HepG2 (cell line): ENCODE measurements around the gene BRD8. TPM values are rescaled to one million over a fixed set of nuclear protein-coding genes. Genes with fewer than 3 reads are reported as not detected.
A peak's percentile ranks its signal among the peaks of the same experiment; 100 is the strongest.

Experiments used
- HNRNPK ChIP-seq: fragments of 200-400 bp; formaldehyde crosslinking; IDR thresholded peaks from 2 replicates; pipeline ENCODE4 v1.6.1; 2018; ENCODE audit warnings: low read length, low read depth, moderate library complexity, mild to moderate bottlenecking; ENCODE audit not compliant: poor library complexity, severe bottlenecking
- ZSCAN21 ChIP-seq: sonication (generic); formaldehyde crosslinking; IDR thresholded peaks from 2 replicates; pipeline ENCODE4 v1.8.0; 2022; ENCODE audit warnings: mild to moderate bottlenecking, missing genetic modification reagents, moderate library complexity, borderline replicate concordance
- polyA plus RNA-seq, 8 experiments: library from polyadenylated mRNA; depleted of rRNA in 3 of 8; stranded (reverse) in 7 of 8; unstranded in 1 of 8; fragments of >200 nt; fragmentation: Illumina TruSeq in 4 of 8; extraction: Trizol in 4 of 8; gene quantifications; 2 replicates each; pipeline versions ENCODE4 v1.2.1 to v1.2.3, GENCODE V29; 2011 to 2016; ENCODE audit warnings: low read depth in 4 of 8, missing spikeins in 1 of 8, mixed read lengths in 1 of 8; ENCODE audit not compliant: insufficient read depth in 1 of 8
- total RNA-seq, 5 experiments: library from RNA; depleted of rRNA; stranded (reverse); fragments of >200 nt; fragmentation: Illumina TruSeq; extraction: Trizol; gene quantifications; 2 replicates each; pipeline ENCODE4 v1.2.3, GENCODE V29; 2016; ENCODE audit warnings: low read depth in 1 of 5
- TF ChIP-seq, protein P1 (sequence below), 2 experiments: sonication (generic) in 1 of 2; formaldehyde crosslinking in 1 of 2; IDR thresholded peaks; 2 replicates each; pipeline versions ENCODE4 v1.6.1 to v1.9.0; 2014 to 2022; ENCODE audit warnings: antibody characterized with exemption in 1 of 2, borderline replicate concordance in 1 of 2, inconsistent platforms in 1 of 2, low read depth in 1 of 2, missing genetic modification reagents in 1 of 2
- TF ChIP-seq, protein P2 (sequence below): sonication (generic); formaldehyde crosslinking; IDR thresholded peaks from 2 replicates; pipeline ENCODE4 v1.8.0; 2022; ENCODE audit warnings: low read depth, missing genetic modification reagents
- TF ChIP-seq, protein P3 (sequence below): sonication (generic); formaldehyde crosslinking; IDR thresholded peaks from 2 replicates; pipeline ENCODE4 v1.4.0; 2020; ENCODE audit warnings: missing genetic modification reagents, borderline replicate concordance
- TF ChIP-seq, protein P4 (sequence below): sonication (generic); formaldehyde crosslinking; IDR thresholded peaks from 2 replicates; pipeline ENCODE4 v1.5.0; 2020; ENCODE audit warnings: mild to moderate bottlenecking, missing genetic modification reagents
- TF ChIP-seq, protein P5 (sequence below): sonication (generic); formaldehyde crosslinking; IDR thresholded peaks from 2 replicates; pipeline ENCODE4 v1.4.0; 2020; ENCODE audit warnings: missing genetic modification reagents

Gene BRD8
- total and polyA plus RNA-seq, 2 of the 13 experiments (the other 11 are each of a cell fraction or from before 2014, with no cell fraction given) = 62.5 to 71.1 TPM

DNA sequence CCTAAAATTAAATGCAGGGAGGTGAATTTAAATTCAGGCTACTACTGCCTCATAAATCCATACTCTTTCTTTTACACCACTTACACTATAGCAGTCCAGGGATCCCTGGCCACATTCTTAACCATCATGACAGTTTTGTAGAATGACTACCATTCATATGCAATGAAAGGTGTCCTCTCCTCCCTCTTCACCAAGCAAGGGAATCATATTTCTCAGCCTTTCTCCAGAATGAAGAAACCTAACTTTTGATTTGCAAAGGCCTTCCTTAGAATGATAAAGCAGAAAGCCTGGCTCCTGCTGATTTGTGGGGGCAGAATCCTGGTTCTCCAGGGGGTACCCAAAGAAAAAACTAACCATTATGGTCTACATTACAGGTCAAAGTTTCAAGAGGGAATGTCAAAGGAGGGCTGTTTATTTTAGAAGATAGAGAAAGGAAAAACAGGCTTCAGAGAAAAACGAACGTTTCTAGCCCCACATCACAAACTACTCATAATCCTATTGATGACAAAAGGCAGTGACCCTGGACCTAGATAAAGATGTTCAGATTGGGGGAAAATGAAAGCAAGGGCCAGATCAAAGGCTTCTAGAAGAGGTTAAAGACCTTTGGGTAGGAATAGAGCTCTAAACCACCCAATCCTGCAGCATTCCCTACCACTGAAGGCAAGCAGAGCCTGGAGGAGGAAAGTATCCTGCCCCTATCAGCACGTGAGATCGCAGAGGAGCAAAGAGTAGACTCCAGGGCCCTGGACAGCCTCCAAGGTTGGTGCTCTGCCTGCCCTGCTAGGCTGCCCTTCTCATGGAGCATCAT is 83.1 kb downstream of the BRD8 start (continued):
- TF ChIP-seq, protein P1, sequence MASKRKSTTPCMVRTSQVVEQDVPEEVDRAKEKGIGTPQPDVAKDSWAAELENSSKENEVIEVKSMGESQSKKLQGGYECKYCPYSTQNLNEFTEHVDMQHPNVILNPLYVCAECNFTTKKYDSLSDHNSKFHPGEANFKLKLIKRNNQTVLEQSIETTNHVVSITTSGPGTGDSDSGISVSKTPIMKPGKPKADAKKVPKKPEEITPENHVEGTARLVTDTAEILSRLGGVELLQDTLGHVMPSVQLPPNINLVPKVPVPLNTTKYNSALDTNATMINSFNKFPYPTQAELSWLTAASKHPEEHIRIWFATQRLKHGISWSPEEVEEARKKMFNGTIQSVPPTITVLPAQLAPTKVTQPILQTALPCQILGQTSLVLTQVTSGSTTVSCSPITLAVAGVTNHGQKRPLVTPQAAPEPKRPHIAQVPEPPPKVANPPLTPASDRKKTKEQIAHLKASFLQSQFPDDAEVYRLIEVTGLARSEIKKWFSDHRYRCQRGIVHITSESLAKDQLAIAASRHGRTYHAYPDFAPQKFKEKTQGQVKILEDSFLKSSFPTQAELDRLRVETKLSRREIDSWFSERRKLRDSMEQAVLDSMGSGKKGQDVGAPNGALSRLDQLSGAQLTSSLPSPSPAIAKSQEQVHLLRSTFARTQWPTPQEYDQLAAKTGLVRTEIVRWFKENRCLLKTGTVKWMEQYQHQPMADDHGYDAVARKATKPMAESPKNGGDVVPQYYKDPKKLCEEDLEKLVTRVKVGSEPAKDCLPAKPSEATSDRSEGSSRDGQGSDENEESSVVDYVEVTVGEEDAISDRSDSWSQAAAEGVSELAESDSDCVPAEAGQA (IDR thresholded peaks at IDR 0.05; ENCODE audit: low read depth) = no peak
- TF ChIP-seq, protein P1 (CRISPR knock-in tag; IDR thresholded peaks at IDR 0.05; ENCODE audit: borderline replicate concordance) = no peak
- no peak for TF ChIP-seq HNRNPK
- TF ChIP-seq, protein P2, sequence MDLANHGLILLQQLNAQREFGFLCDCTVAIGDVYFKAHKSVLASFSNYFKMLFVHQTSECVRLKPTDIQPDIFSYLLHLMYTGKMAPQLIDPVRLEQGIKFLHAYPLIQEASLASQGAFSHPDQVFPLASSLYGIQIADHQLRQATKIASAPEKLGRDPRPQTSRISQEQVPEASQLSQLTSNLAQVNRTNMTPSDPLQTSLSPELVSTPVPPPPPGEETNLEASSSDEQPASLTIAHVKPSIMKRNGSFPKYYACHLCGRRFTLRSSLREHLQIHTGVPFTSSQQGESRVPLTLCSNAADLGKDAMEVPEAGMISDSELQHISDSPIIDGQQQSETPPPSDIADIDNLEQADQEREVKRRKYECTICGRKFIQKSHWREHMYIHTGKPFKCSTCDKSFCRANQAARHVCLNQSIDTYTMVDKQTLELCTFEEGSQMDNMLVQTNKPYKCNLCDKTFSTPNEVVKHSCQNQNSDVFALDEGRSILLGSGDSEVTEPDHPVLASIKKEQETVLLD (CRISPR knock-in tag) = no peak
- TF ChIP-seq, protein P3, sequence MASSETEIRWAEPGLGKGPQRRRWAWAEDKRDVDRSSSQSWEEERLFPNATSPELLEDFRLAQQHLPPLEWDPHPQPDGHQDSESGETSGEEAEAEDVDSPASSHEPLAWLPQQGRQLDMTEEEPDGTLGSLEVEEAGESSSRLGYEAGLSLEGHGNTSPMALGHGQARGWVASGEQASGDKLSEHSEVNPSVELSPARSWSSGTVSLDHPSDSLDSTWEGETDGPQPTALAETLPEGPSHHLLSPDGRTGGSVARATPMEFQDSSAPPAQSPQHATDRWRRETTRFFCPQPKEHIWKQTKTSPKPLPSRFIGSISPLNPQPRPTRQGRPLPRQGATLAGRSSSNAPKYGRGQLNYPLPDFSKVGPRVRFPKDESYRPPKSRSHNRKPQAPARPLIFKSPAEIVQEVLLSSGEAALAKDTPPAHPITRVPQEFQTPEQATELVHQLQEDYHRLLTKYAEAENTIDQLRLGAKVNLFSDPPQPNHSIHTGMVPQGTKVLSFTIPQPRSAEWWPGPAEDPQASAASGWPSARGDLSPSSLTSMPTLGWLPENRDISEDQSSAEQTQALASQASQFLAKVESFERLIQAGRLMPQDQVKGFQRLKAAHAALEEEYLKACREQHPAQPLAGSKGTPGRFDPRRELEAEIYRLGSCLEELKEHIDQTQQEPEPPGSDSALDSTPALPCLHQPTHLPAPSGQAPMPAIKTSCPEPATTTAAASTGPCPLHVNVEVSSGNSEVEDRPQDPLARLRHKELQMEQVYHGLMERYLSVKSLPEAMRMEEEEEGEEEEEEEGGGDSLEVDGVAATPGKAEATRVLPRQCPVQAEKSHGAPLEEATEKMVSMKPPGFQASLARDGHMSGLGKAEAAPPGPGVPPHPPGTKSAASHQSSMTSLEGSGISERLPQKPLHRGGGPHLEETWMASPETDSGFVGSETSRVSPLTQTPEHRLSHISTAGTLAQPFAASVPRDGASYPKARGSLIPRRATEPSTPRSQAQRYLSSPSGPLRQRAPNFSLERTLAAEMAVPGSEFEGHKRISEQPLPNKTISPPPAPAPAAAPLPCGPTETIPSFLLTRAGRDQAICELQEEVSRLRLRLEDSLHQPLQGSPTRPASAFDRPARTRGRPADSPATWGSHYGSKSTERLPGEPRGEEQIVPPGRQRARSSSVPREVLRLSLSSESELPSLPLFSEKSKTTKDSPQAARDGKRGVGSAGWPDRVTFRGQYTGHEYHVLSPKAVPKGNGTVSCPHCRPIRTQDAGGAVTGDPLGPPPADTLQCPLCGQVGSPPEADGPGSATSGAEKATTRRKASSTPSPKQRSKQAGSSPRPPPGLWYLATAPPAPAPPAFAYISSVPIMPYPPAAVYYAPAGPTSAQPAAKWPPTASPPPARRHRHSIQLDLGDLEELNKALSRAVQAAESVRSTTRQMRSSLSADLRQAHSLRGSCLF (CRISPR knock-in tag) = no peak
- TF ChIP-seq ZSCAN21 (CRISPR knock-in tag) = no peak
- TF ChIP-seq, protein P4, sequence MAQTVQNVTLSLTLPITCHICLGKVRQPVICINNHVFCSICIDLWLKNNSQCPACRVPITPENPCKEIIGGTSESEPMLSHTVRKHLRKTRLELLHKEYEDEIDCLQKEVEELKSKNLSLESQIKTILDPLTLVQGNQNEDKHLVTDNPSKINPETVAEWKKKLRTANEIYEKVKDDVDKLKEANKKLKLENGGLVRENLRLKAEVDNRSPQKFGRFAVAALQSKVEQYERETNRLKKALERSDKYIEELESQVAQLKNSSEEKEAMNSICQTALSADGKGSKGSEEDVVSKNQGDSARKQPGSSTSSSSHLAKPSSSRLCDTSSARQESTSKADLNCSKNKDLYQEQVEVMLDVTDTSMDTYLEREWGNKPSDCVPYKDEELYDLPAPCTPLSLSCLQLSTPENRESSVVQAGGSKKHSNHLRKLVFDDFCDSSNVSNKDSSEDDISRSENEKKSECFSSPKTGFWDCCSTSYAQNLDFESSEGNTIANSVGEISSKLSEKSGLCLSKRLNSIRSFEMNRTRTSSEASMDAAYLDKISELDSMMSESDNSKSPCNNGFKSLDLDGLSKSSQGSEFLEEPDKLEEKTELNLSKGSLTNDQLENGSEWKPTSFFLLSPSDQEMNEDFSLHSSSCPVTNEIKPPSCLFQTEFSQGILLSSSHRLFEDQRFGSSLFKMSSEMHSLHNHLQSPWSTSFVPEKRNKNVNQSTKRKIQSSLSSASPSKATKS (CRISPR knock-in tag) = no peak
- TF ChIP-seq, protein P5, sequence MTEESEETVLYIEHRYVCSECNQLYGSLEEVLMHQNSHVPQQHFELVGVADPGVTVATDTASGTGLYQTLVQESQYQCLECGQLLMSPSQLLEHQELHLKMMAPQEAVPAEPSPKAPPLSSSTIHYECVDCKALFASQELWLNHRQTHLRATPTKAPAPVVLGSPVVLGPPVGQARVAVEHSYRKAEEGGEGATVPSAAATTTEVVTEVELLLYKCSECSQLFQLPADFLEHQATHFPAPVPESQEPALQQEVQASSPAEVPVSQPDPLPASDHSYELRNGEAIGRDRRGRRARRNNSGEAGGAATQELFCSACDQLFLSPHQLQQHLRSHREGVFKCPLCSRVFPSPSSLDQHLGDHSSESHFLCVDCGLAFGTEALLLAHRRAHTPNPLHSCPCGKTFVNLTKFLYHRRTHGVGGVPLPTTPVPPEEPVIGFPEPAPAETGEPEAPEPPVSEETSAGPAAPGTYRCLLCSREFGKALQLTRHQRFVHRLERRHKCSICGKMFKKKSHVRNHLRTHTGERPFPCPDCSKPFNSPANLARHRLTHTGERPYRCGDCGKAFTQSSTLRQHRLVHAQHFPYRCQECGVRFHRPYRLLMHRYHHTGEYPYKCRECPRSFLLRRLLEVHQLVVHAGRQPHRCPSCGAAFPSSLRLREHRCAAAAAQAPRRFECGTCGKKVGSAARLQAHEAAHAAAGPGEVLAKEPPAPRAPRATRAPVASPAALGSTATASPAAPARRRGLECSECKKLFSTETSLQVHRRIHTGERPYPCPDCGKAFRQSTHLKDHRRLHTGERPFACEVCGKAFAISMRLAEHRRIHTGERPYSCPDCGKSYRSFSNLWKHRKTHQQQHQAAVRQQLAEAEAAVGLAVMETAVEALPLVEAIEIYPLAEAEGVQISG (CRISPR knock-in tag) = 0 out of 2 replicates have a peak, but pooled peaks have one; percentile 18
